Endodermal cell (in vitro differentiated cells): ENCODE data around the gene TGM1. TPM values are rescaled to one million over a fixed set of nuclear protein-coding genes. Genes with fewer than 3 reads are reported as not detected.

Experiments
- DNase-seq: peaks from one replicate; pipeline ENCODE4 v3.0.0-alpha.2; 2017
- H3K27ac ChIP-seq: 2 replicates; pipeline ENCODE4 v1.5.1; 2013; ENCODE audit warnings: mild to moderate bottlenecking, low read depth, low read length, moderate library complexity
- H3K27me3 ChIP-seq: 2 replicates; pipeline ENCODE4 v1.6.1; 2013; ENCODE audit warnings: mild to moderate bottlenecking, low read length, moderate library complexity; ENCODE audit not compliant: insufficient read depth, control insufficient read depth, poor library complexity, severe bottlenecking
- H3K36me3 ChIP-seq: 2 replicates; pipeline ENCODE4 v1.7.0; 2013; ENCODE audit warnings: mild to moderate bottlenecking, low read length, moderate library complexity; ENCODE audit not compliant: control insufficient read depth, insufficient read depth
- H3K4me1 ChIP-seq: one replicate; pipeline ENCODE4 v1.7.0; 2013; ENCODE audit warnings: low read length; ENCODE audit not compliant: control insufficient read depth, insufficient read depth
- H3K4me3 ChIP-seq: 2 replicates; pipeline ENCODE4 v1.5.1; 2013; ENCODE audit warnings: mild to moderate bottlenecking, low read length, moderate library complexity
- H3K9ac ChIP-seq: 2 replicates; pipeline ENCODE4 v1.6.1; 2013; ENCODE audit warnings: mild to moderate bottlenecking, low read length, moderate library complexity; ENCODE audit not compliant: poor library complexity, severe bottlenecking; ENCODE audit errors: extremely low read depth
- H3K9me3 ChIP-seq: 2 replicates; pipeline ENCODE4 v1.6.1; 2013; ENCODE audit warnings: mild to moderate bottlenecking, low read length, moderate library complexity; ENCODE audit not compliant: control insufficient read depth
- H3K27ac Mint-ChIP-seq: 2 replicates; pipeline ENCODE4 v1.8.0; 2020; ENCODE audit warnings: mixed read lengths
- H3K27me3 Mint-ChIP-seq: 2 replicates; pipeline ENCODE4 v1.8.0; 2021; ENCODE audit warnings: mild to moderate bottlenecking, mixed read lengths; ENCODE audit not compliant: insufficient read depth
- H3K36me3 Mint-ChIP-seq: 2 replicates; pipeline ENCODE4 v1.8.0; 2020; ENCODE audit warnings: low read depth, mixed read lengths
- H3K4me1 Mint-ChIP-seq: 2 replicates; pipeline ENCODE4 v1.8.0; 2020; ENCODE audit warnings: mixed read lengths
- H3K4me3 Mint-ChIP-seq: 2 replicates; pipeline ENCODE4 v1.8.0; 2020; ENCODE audit warnings: mild to moderate bottlenecking, moderate library complexity, mixed read lengths
- H3K9me3 Mint-ChIP-seq: 2 replicates; pipeline ENCODE4 v1.8.0; 2020; ENCODE audit warnings: mild to moderate bottlenecking, mixed read lengths
- CTCF ChIP-seq: fragments of 200-600 bp; sonication (generic); conservative IDR thresholded peaks from 2 replicates; pipeline ENCODE4 v1.5.0; 2021; ENCODE audit warnings: antibody characterized with exemption, mild to moderate bottlenecking
- WGBS, 2 experiments: methylation state at CpG; one replicate each; pipeline versions ENCODE4 v1.1.5 to v1.1.7; 2013; ENCODE audit warnings: missing lambda C conversion rate in 2 of 2, mixed read lengths in 1 of 2; ENCODE audit not compliant: insufficient coverage in 1 of 2, insufficient read length in 1 of 2; 5-methylcytosine and 5-hydroxymethylcytosine counted together
- total RNA-seq, 2 donors: library from RNA; stranded (reverse); fragmentation: NEBNext Ultra II Directional in 1 of 2; extraction: Animal tissue kit (Norgen Biotek cat#: 25700) in 1 of 2; gene quantifications; 2 replicates in 1 of 2; 3 replicates in 1 of 2; pipeline ENCODE4 v1.2.1, GENCODE V29; 2021

TGM1 gene
- total RNA-seq, 2 donors from 2014 or later = 1.6 to 3.4 TPM

DNA sequence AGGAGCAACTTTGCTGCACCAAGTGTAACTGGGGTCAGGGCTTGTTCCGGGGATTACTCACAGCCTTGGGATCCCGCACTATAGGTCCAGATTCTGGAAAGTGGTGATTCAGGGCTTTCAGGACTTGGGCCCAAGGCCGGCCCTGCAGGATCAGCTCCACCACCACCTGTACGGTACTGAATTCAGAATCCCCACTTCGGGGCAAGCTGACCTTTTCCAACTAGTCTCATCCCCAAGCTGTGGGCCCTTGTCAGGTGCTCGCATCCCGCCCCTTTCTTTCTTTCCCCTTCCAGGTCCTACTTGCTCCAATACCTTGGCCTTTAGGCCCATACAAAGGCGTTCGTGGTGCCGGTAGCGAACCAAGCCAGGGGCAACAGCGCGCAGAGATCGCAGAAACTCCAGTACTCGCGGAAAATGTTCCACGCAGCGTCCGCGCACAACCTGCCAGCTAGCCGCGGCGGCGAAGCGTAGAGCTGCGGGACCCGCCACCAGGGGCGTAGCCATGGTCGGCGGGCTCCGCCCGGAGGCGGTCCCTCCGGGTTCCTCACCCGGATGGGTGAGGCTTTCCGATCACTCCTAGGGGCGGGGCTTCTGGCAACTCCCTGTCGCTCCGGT, 21.0 kb downstream of the TGM1 start:
- peak overlapping the region; percentile 92 for H3K4me3 ChIP-seq
- peaks cover 38% of the 10 kb centered on the region for H3K36me3 Mint-ChIP-seq
- peaks cover 14% of the 10 kb centered on the region for H3K27me3 Mint-ChIP-seq
- H3K9me3 ChIP-seq = no peaks in the 10 kb centered on the region
- 1 to 5% methylated on average over 18 to 39 of the region's 39 CpGs for WGBS, 2 experiments
- peaks cover 42% of the 10 kb centered on the region for H3K36me3 ChIP-seq
- H3K9ac ChIP-seq = peak overlapping the region; percentile 77
- H3K27me3 ChIP-seq = no peaks in the 10 kb centered on the region
- H3K27ac Mint-ChIP-seq = peak overlapping the region; percentile 99
- H3K4me1 Mint-ChIP-seq = peaks cover 3% of the 10 kb centered on the region
- peak; percentile 96 for DNase-seq
- peak; percentile 74 for TF ChIP-seq CTCF
- peak overlapping the region; percentile 72 for H3K4me3 Mint-ChIP-seq
- H3K9me3 Mint-ChIP-seq = no peaks in the 10 kb centered on the region
- peak overlapping the region; percentile 98 for H3K27ac ChIP-seq
- H3K4me1 ChIP-seq = no peaks in the 10 kb centered on the region

DNA sequence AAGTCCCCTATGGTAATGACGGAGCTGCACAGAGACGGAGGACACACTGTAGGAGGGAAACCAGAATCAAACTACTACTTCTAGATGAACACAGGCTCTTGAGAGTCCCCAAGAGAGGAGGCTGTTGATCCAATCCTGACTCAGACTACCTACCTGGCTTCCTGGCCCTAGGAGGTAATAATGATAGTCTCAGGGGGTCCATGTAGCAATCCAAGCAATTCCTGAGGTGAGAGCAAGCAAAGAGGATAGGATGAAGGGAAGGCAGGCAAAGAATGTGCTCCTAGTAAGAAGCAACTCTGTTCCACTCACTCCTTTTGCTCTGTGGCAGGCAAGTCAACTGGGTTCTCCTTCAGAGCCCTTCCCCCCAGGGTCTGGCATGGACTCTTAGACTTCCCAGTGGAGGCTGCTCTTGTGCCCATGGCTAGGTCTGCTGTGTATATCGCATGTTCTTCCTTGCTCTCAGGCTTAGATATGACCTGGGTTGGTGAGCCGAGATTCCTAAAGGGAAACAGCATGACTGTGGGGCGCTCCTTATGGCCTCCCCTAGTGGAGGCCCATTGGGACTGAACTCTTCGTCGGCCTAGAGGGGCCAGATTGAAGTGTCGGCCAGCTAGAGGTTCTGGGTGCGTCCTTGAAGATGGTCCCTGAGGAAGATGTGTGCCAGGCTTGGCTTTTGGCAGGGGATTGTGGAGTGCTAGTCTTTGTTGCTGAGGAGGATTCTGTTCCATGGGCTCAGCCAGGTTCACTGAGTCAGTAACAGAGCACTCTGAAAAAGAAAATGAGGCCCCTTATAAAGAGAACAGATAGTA, 22.7 kb downstream of the TGM1 start:
- H3K27ac ChIP-seq = no peak overlapping the region
- peak overlapping the region; percentile 2 for H3K4me3 ChIP-seq
- no peaks in the 10 kb centered on the region for H3K4me1 ChIP-seq
- Mint-ChIP-seq H3K4me1 (peaks cover 3% of the 10 kb centered on the region), H3K36me3 (peaks cover 52% of the 10 kb centered on the region), H3K4me3 (peak overlapping the region; percentile 72), H3K9me3 (no peaks in the 10 kb centered on the region), H3K27ac (no peak overlapping the region), H3K27me3 (peaks cover 6% of the 10 kb centered on the region)
- no peak for TF ChIP-seq CTCF
- WGBS, 2 experiments = 95 to 97% methylated on average over 7 to 9 of the region's 9 CpGs
- peak; percentile 38 for DNase-seq
- peaks cover 58% of the 10 kb centered on the region for H3K36me3 ChIP-seq
- no peak overlapping the region for H3K9ac ChIP-seq
- H3K9me3 ChIP-seq = no peaks in the 10 kb centered on the region
- no peaks in the 10 kb centered on the region for H3K27me3 ChIP-seq

DNA sequence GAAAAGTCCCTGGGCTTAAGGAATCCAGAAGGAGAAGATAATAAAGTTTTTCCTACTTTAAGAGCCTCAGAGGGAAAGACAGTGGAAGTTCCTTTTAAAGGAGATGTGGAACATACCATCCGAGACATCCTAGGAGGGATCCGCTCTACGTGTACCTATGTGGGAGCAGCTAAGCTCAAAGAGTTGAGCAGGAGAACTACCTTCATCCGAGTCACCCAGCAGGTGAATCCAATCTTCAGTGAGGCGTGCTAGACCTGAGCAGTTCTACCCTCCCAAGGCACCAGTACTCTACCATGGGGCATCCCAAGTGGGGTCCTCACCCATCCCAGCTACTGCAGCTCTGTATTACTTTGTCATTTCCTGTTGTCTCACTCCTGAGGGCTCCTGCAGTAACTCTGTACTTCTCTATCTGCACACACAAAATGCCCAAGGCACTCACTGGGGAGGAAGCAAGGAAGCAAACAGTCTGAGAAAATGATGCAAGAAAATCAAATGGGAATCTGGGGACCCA, 24.4 kb downstream of the TGM1 start:
- Histone ChIP-seq H3K27ac (no peak overlapping the region), H3K4me3 (no peak overlapping the region), H3K9me3 (no peaks in the 10 kb centered on the region), H3K9ac (no peak overlapping the region), H3K36me3 (peaks cover 59% of the 10 kb centered on the region), H3K4me1 (peaks cover 3% of the 10 kb centered on the region), H3K27me3 (no peaks in the 10 kb centered on the region)
- Mint-ChIP-seq H3K9me3 (no peaks in the 10 kb centered on the region), H3K27ac (peak overlapping the region; percentile 10), H3K4me1 (peaks cover 2% of the 10 kb centered on the region), H3K4me3 (no peak overlapping the region), H3K27me3 (no peaks in the 10 kb centered on the region), H3K36me3 (peaks cover 53% of the 10 kb centered on the region)
- peak; percentile 4 for DNase-seq
- no peak for TF ChIP-seq CTCF
- 94 to 100% methylated on average over 5 of the region's 5 CpGs for WGBS, 2 experiments
